VCaP (cell line): ENCODE results near the gene TRAFD1.

Source experiments
- H3K27ac ChIP-seq: fragments of 450-650 bp; 2 replicates; pipeline ENCODE4 v1.5.1; 2017
- CTCF ChIP-seq: fragments of 450-650 bp; conservative IDR thresholded peaks from 2 replicates; pipeline ENCODE4 v1.5.1; 2017; ENCODE audit warnings: mild to moderate bottlenecking, moderate library complexity

The TRAFD1 gene

GRCh38 chr12:112111931-112112330 lies 13.4 kb upstream of the TRAFD1 start:
- no peak; the same call in 1 of the 2 replicates for TF ChIP-seq CTCF
- no peak overlapping the region for H3K27ac ChIP-seq

GRCh38 chr12:112112409-112113133 lies 12.8 kb upstream of the TRAFD1 start:
- no peak overlapping the region for H3K27ac ChIP-seq
- no peak for TF ChIP-seq CTCF

GRCh38 chr12:112115259-112116045 lies 9.9 kb upstream of the TRAFD1 start:
- H3K27ac ChIP-seq = no peak overlapping the region
- TF ChIP-seq CTCF = no peak

- peak overlapping the region; percentile 34; the same call in 1 of the 2 replicates for H3K27ac ChIP-seq
- no peak for TF ChIP-seq CTCF
These were observed 8.9 kb upstream of the TRAFD1 start for GRCh38 chr12:112116232-112117060.

GRCh38 chr12:112117685-112118084 lies 7.7 kb upstream of the TRAFD1 start:
- peak overlapping the region; percentile 34 for H3K27ac ChIP-seq
- TF ChIP-seq CTCF = no peak

GRCh38 chr12:112121780-112122565 lies 3.4 kb upstream of the TRAFD1 start:
- TF ChIP-seq CTCF = no peak
- H3K27ac ChIP-seq = no peak overlapping the region
